GM15510 (cell line): ENCODE measurements around the gene ADAP2.

ENCODE experiments used
- POLR2A ChIP-seq: IDR thresholded peaks from 3 replicates; pipeline ENCODE4 v1.6.1; 2011; ENCODE audit warnings: borderline replicate concordance; ENCODE audit not compliant: insufficient read length; ENCODE audit errors: extremely low read depth

Gene ADAP2

GRCh38 chr17:30922235-30923030 lies 688 bp downstream of the ADAP2 start:
- no peak for TF ChIP-seq POLR2A

- no peak for TF ChIP-seq POLR2A
These were observed 2.6 kb downstream of the ADAP2 start for GRCh38 chr17:30924341-30924740.

DNA sequence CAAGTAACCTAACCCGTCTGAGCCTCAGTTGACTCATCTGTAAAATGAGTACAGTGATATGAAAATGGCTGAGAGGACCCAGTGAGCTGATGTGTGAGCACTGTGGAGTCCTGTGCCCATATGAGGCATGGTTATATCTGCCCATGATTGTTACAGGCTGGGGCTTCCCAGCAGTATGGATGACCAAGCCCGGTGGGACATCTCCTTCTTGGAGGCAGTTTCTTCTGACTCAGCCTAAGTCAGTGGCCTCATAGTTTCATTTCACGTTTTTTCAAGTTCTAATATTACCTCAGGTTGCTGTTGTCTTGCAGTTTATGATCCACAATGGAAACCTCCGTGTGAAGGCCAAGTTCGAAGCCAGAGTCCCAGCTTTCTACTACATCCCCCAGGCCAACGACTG lies 4.8 kb downstream of the ADAP2 start:
- no peak for TF ChIP-seq POLR2A

DNA sequence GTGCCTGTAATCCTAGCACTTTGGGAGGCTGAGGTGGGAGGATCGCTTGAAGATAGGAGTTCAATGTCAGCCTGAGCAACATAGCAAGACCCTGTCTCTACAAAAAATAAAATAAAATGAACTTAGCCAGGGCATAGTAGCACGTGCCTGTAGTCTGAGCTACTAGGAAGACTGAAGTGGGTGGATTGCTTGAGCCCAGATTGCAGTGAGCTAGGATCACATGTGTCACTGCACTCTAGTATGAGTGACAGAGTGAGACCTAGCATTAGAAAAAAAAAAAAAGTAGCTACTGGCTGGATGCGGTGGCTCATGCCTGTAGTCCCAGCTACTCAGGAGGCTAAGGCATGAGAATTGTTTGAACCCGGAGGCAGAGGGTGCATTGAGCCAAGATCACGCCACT lies 6.0 kb downstream of the ADAP2 start:
- TF ChIP-seq POLR2A = no peak

GRCh38 chr17:30928584-30928983 lies 6.8 kb downstream of the ADAP2 start:
- no peak for TF ChIP-seq POLR2A

GRCh38 chr17:30929081-30929633 lies 7.4 kb downstream of the ADAP2 start:
- TF ChIP-seq POLR2A = no peak

- no peak for TF ChIP-seq POLR2A
These were observed 8.8 kb downstream of the ADAP2 start for GRCh38 chr17:30930495-30930894.

GRCh38 chr17:30933966-30934365 lies 12.2 kb downstream of the ADAP2 start:
- TF ChIP-seq POLR2A = no peak

- no peak for TF ChIP-seq POLR2A
These were observed 17.4 kb downstream of the ADAP2 start for GRCh38 chr17:30939051-30939689.

- TF ChIP-seq POLR2A = no peak
These were observed 20.7 kb downstream of the ADAP2 start for GRCh38 chr17:30942308-30943079.

DNA sequence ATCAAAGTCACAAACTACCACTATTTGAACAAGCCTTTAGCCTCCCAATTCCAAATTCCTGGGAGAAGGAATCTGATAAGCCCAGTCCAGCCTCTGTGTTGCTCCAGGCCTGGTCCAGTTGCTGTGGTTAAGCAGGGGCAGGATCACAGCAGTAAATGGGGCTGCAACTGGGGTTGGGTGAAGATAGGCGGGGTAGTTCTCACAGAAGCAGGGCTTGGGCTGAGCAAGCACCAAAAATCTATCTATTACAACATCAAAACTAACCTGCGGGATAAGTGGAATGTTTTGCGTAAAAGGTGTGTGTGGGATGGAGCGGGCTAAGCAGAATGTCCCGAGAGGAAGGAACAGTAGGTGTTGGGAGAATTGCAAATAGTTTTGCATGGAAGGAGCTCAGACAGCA lies 26.1 kb downstream of the ADAP2 start:
- TF ChIP-seq POLR2A = no peak

- TF ChIP-seq POLR2A = no peak
These were observed 28.4 kb downstream of the ADAP2 start for GRCh38 chr17:30950189-30950588.

DNA sequence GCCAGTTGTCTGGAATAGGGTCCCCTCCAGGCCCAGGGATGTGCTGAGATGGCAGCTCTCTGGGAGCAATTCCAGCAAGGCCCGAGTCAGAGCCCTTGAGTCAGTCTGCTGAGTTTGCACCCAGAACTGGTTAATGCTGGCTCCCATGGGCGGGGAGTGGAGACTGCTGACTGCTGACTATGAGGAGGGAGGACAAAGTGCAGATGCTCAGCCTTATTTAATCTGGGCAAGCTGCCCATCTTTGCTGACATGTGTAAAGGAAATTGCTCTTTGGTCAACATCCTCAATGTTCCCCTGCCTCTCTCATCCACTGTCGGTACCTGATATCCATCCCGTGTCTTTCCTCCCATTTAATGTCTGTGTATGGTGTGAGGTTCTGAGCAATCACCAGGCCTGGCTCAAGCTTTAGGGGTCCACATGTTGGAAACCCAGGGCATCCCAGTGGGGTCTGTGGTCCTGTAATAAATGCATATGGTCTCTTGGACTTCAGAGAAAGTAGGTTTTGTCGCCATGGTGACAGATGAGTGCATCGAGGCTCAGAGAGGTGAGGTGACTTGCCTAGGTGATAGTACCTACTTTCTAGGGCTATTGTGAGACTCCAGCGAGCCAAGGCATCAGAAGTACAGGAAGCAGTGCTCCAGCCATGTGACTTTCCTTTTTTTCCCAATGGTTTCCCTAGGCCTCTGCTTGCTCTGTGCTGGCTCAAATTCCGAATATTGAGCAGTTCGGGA lies 29.1 kb downstream of the ADAP2 start:
- TF ChIP-seq POLR2A = no peak

GRCh38 chr17:30952638-30953393 lies 31.1 kb downstream of the ADAP2 start:
- TF ChIP-seq POLR2A = no peak

DNA sequence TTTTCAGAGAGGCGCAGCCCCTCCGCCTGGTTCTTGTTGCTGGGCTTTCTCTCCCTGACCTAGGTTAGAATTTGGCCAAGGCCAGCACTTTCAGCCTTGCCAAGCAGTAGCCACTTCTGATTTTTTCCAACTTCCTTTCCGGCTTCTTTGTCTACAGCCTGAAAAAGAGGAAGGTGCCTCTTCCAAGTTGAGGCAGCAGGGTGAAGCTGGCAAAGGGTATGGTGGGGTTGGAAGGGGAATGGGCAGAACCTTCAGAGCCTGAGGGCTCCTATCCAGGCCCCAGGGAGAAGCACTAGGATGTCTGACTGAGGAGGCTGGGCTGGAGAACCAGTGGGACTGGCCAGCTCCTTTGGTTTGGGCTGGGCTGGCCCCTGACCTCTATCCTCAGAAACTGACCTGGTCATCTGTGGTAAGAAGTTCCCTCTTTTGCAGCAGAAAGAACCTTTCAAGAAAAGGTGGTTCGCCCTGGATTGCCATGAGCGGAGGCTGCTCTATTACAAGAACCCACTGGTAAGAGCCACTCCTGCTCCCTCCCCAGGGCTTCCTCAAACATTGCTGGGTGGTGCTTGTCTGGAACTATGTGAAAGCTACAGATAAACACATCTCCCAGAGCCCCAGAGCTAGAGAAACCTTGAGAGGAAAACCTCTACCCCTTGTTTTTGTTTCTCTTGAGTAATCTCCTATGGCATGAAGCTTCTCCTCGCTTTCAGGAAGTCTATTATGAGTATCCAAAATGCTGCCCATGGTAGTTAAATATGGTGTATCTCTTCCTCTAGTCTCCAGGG lies 32.5 kb downstream of the ADAP2 start:
- TF ChIP-seq POLR2A = no peak
